HK-2 (cell line): ENCODE results near the gene COG6.

Source experiments
- DNase-seq: peaks from one replicate; pipeline ENCODE4 v3.0.0-alpha.2; 2018; ENCODE audit not compliant: unreplicated experiment

Gene COG6

GRCh38 chr13:39768962-39769361 is 113.5 kb downstream of the COG6 start:
- DNase-seq, result no peak

GRCh38 chr13:39770221-39771090 is 115.0 kb downstream of the COG6 start:
- DNase-seq, result no peak

- no peak for DNase-seq
These were observed 118.4 kb downstream of the COG6 start for GRCh38 chr13:39773833-39774232.

GRCh38 chr13:39776439-39776838 is 121.0 kb downstream of the COG6 start:
- DNase-seq, result no peak

- no peak for DNase-seq
These were observed 121.6 kb downstream of the COG6 start for GRCh38 chr13:39777021-39777420.

GRCh38 chr13:39777527-39778061 is 122.1 kb downstream of the COG6 start:
- no peak for DNase-seq

GRCh38 chr13:39779337-39780265 is 124.1 kb downstream of the COG6 start:
- no peak for DNase-seq

GRCh38 chr13:39780711-39781110 is 125.2 kb downstream of the COG6 start:
- DNase-seq, result no peak

GRCh38 chr13:39781381-39781780 is 125.9 kb downstream of the COG6 start:
- no peak for DNase-seq

- DNase-seq, result no peak
These were observed 127.6 kb downstream of the COG6 start for GRCh38 chr13:39783051-39783450.

- DNase-seq, result no peak
These were observed 128.9 kb downstream of the COG6 start for GRCh38 chr13:39784347-39784746.

- no peak for DNase-seq
These were observed 130.6 kb downstream of the COG6 start for GRCh38 chr13:39786091-39786490.

GRCh38 chr13:39787086-39787487 is 131.6 kb downstream of the COG6 start:
- DNase-seq, result no peak

- DNase-seq, result no peak
These were observed 132.6 kb downstream of the COG6 start for GRCh38 chr13:39788102-39788501.

GRCh38 chr13:39789451-39789850 is 134.0 kb downstream of the COG6 start:
- no peak for DNase-seq
